HFFc6 (cell line): ENCODE results near the gene SCN9A. TPM values are rescaled to one million over a fixed set of nuclear protein-coding genes. Genes with fewer than 3 reads are reported as not detected.
A peak's percentile ranks its signal among the peaks of the same experiment; 100 is the strongest.

Experiments
- DNase-seq: peaks from one replicate; pipeline ENCODE4 v3.0.0-alpha.2; 2018
- H3K27ac Mint-ChIP-seq: 2 replicates; pipeline ENCODE4 v1.8.0; 2020; ENCODE audit warnings: mild to moderate bottlenecking, mixed read lengths
- H3K27me3 Mint-ChIP-seq: 2 replicates; pipeline ENCODE4 v1.8.0; 2021; ENCODE audit warnings: mild to moderate bottlenecking, moderate library complexity, mixed read lengths; ENCODE audit not compliant: insufficient read depth
- H3K36me3 Mint-ChIP-seq: 2 replicates; pipeline ENCODE4 v1.8.0; 2021; ENCODE audit warnings: low read depth, mixed read lengths
- H3K4me1 Mint-ChIP-seq: 2 replicates; pipeline ENCODE4 v1.8.0; 2020; ENCODE audit warnings: low read depth, mixed read lengths
- H3K4me3 Mint-ChIP-seq: 2 replicates; pipeline ENCODE4 v1.8.0; 2020; ENCODE audit warnings: mild to moderate bottlenecking, moderate library complexity, mixed read lengths
- H3K9me3 Mint-ChIP-seq: 2 replicates; pipeline ENCODE4 v1.8.0; 2020; ENCODE audit warnings: mild to moderate bottlenecking, mixed read lengths
- total RNA-seq, 6 experiments: library from RNA; stranded (reverse); fragmentation: NEBNext Ultra II Directional; extraction: Animal tissue kit (Norgen Biotek cat#: 25700); gene quantifications; 2 replicates in 1 of 6; 3 replicates in 5 of 6; pipeline ENCODE4 v1.2.3, GENCODE V29; 2021
- TF ChIP-seq, protein P1 (sequence below): fragments of 200-600 bp; sonication (generic); IDR thresholded peaks from 2 replicates; pipeline ENCODE4 v1.5.0; 2021; ENCODE audit warnings: antibody characterized with exemption, mild to moderate bottlenecking

SCN9A gene
- total RNA-seq, 6 experiments from 2014 or later: 41.1 to 66.1 (median 55.8) TPM

DNA sequence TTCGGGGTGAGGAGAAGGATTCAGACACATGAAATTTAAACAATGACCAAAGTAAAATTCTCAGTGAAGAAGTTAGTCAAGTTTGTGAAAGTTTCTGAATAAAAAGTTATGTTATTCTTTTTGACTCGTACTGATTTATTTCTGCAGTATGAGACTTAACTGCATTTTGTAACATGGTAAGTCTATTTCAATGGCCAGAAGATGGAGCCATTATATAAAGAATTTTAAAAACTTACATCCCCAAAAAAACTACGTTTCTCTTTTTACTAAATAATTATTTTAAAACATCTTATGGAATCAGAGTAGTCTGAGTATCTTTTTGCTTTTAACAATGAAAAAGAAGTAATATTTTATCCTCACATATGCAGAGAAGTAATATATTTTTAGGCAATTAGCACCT lies 196.5 kb downstream of the SCN9A start:
- Mint-ChIP-seq H3K4me1 (peaks cover 11% of the 10 kb centered on the region), H3K27me3 (no peaks in the 10 kb centered on the region; the same call in 1 of the 2 replicates), H3K36me3 (no peaks in the 10 kb centered on the region), H3K9me3 (no peaks in the 10 kb centered on the region), H3K4me3 (no peak overlapping the region), H3K27ac (no peak overlapping the region)
- no peak for DNase-seq
- TF ChIP-seq, protein P1, sequence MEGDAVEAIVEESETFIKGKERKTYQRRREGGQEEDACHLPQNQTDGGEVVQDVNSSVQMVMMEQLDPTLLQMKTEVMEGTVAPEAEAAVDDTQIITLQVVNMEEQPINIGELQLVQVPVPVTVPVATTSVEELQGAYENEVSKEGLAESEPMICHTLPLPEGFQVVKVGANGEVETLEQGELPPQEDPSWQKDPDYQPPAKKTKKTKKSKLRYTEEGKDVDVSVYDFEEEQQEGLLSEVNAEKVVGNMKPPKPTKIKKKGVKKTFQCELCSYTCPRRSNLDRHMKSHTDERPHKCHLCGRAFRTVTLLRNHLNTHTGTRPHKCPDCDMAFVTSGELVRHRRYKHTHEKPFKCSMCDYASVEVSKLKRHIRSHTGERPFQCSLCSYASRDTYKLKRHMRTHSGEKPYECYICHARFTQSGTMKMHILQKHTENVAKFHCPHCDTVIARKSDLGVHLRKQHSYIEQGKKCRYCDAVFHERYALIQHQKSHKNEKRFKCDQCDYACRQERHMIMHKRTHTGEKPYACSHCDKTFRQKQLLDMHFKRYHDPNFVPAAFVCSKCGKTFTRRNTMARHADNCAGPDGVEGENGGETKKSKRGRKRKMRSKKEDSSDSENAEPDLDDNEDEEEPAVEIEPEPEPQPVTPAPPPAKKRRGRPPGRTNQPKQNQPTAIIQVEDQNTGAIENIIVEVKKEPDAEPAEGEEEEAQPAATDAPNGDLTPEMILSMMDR: peak; percentile 72

DNA sequence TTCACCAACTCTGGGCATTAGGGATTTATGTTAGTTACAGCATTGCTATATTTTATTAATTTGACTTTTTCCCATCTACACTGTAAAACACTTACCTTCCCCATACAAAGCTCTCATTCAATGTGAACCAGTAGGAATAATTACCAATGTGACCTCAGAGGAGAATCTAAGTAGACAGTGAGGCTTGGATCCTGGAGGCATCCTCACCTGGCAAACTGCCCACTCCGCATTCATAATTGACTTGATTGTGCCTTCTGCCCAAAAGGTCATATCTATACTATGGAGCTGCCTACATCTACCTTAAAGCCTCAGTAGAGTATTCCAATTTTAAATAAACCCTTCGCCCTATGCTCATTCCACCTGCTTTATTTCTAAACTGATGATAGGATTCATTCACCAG lies 202.5 kb downstream of the SCN9A start:
- DNase-seq: no peak
- H3K4me3 Mint-ChIP-seq: no peak overlapping the region
- no peaks in the 10 kb centered on the region for H3K36me3 Mint-ChIP-seq
- no peaks in the 10 kb centered on the region for H3K9me3 Mint-ChIP-seq
- H3K4me1 Mint-ChIP-seq: peaks cover 7% of the 10 kb centered on the region; the same call in 1 of the 2 replicates
- H3K27ac Mint-ChIP-seq: no peak overlapping the region
- no peaks in the 10 kb centered on the region; the same call in none of the 2 replicates for H3K27me3 Mint-ChIP-seq
- TF ChIP-seq, protein P1: no peak

DNA sequence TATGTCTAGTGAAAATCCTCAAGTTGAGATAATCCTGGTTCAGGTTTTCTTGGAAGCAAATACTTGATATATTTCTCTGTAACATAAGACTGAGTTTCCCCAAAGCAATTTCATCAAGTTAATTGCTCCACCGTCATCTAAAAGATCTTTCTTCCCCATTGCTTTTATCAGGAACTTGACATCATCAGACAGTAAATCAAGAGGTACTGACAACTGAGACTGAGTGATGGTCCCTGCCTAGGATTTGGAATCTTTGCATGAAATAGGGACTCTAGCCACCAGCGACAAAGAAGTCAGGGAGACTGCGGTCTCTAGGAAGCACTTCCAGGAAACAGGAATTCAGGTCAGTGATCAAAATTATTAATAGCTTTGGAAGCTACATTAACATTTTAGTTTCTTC lies 204.5 kb downstream of the SCN9A start:
- H3K9me3 Mint-ChIP-seq: no peaks in the 10 kb centered on the region
- TF ChIP-seq, protein P1: no peak
- no peak for DNase-seq
- no peaks in the 10 kb centered on the region for H3K36me3 Mint-ChIP-seq
- no peaks in the 10 kb centered on the region; the same call in 1 of the 2 replicates for H3K27me3 Mint-ChIP-seq
- no peak overlapping the region for H3K4me3 Mint-ChIP-seq
- H3K4me1 Mint-ChIP-seq: peaks cover 12% of the 10 kb centered on the region
- H3K27ac Mint-ChIP-seq: no peak overlapping the region

DNA sequence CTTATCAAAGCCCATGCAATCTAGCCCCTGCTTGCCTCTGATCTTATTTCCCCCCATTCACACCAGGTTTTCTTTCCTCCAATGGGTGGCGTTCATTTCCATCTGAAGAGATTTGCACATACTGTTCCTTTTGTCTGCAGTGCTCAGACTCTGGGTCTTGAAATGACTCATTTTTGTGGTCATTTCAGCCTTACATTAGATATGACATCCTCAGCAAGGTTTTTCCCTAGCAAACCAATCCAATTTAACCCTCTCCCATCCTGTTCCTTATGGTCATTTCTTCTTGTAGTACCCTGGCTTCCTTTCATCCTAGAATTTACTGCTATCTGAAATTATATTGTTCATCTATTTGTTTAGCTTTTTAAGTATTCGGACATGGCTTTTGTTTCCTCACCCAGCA lies 205.4 kb downstream of the SCN9A start:
- Mint-ChIP-seq H3K4me3 (no peak overlapping the region), H3K36me3 (no peaks in the 10 kb centered on the region), H3K27ac (no peak overlapping the region), H3K4me1 (peaks cover 12% of the 10 kb centered on the region), H3K9me3 (no peaks in the 10 kb centered on the region), H3K27me3 (no peaks in the 10 kb centered on the region; the same call in 1 of the 2 replicates)
- no peak for DNase-seq
- TF ChIP-seq, protein P1: no peak

DNA sequence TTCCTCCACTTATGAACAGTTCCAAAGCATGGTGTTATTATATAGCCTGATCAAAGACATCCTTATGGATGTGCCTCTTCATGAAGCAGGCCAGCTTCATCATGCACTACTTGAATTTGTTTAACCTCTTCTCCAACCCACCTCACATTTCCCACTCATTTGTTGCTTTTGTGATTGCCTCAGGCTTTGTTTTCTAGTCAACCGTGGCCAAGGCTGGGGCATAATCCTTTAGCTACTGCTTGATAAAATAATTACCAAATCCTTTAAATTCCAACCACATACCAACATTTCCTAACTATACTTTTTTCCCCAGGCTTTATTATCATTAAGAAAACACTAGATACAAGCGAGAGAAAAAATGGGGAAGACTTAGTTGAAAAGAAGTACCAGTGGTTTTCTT lies 208.3 kb downstream of the SCN9A start:
- peak; percentile 16 for DNase-seq
- H3K4me3 Mint-ChIP-seq: no peak overlapping the region
- no peaks in the 10 kb centered on the region for H3K9me3 Mint-ChIP-seq
- no peaks in the 10 kb centered on the region for H3K36me3 Mint-ChIP-seq
- peaks cover 12% of the 10 kb centered on the region for H3K4me1 Mint-ChIP-seq
- H3K27me3 Mint-ChIP-seq: peaks cover 3% of the 10 kb centered on the region; the same call in 1 of the 2 replicates
- no peak overlapping the region for H3K27ac Mint-ChIP-seq
- TF ChIP-seq, protein P1: no peak

DNA sequence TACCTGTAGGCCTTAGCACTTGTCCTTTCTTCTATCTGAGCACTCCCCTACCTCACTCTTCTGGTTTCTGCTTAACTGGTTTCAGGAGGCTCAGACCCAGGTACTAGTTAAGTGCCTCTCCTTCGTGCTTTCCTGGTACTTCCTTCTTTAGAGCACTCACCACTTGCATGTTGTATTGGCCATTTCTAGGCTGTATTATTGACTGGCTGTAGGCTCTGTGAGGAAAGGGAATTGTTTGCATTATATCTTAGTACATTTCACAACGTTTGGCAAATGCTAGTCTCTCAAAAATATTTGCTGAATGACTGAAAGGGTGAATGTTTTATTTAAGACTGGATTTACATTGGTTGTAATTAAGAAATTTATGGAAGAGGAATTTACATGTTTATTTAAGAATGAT lies 212.0 kb downstream of the SCN9A start:
- no peak overlapping the region for H3K27ac Mint-ChIP-seq
- H3K27me3 Mint-ChIP-seq: peaks cover 4% of the 10 kb centered on the region; the same call in 1 of the 2 replicates
- no peaks in the 10 kb centered on the region for H3K36me3 Mint-ChIP-seq
- H3K9me3 Mint-ChIP-seq: no peaks in the 10 kb centered on the region
- H3K4me1 Mint-ChIP-seq: peaks cover 5% of the 10 kb centered on the region
- DNase-seq: no peak
- no peak overlapping the region for H3K4me3 Mint-ChIP-seq
- TF ChIP-seq, protein P1: no peak
